Amygdala (tissue), 56 donors: ENCODE measurements around the gene ZNF423.

Experiments
- DNase-seq, 56 donors: peaks; one replicate each; lab custom pipeline; 2025; lab: John Stamatoyannopoulos, UW

Gene ZNF423

DNA sequence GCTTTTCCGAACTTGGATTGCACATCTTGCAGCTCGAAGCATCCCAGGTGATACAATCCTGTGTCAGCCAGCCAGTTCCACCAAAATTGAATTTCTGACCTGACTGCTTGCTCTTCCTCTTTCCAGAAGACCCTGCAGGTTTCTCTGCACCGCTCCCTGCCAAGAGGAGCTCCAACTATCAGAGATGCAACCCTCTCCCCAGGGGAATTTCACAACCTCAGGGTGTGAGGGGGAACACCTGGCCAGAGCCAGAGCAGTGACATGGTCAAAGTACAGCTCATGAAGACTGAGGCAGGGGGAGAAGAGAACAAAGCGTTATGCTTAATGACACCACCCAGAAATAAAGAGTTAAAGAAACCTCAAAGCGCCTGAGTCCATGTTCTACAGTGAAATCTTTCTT is 25.0 kb downstream of the ZNF423 start:
- DNase-seq = no peak

DNA sequence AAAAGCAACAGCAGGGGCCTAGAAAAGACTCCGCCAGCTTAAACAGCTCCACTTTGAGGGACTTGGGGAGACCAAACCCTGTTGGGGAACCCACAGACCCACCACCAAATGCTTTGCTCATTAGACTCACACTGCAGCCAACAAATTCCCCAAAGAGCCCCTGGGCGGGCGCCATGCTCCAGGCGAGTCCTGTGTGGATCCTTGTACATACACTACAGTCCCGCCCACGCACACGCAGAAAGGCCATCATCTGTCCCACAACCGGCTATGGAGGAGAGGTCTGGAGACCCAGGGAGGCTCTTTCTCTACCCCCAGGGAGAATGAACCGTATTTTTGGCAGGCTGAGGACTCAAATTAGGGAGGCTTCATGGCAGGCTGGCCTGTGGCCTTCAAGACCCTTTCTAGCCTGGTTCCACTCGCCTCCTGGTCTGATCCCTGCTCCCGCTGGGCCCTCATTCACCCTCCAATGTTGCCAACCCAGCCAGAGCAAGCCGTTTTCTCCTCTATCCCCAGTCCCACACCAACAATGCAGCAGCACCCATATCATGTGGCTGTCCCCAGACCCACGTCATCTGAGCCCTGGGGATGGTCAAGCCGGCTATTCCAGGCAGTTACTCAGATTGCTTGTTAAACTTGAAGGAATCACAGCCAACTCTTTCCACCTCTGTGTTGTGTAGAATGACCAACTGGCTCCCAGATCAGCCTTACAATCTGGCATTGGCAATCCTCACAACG is 27.2 kb downstream of the ZNF423 start:
- no peak for DNase-seq

DNA sequence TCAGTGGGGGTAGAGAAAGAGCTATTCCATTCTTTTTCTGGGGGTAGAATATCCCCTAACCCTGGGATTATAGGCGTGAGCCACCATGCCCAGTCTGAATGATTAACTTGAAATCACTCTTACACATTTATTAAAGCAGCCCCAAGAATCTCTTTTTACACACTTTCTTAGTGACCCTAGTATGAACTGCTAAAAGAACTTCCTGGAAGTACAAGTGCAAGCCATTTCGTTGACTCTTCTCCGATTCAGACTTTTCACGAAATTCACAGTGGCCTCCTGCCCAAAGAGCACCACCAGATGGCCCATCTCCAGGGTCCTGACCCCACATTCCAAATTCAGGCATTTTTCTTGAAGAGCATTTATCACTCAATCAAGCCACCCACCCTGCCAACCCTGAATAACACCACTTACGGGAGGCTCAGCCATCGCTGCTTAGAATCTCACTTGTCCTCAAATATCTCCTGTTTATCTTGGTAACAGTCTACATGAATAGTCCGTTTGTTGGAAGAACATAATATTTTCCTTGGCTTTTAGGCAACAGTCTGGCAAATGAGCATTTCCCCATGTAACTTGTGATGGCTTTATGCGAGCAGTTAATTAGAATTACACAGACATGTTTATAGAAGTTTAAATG is 28.0 kb downstream of the ZNF423 start:
- DNase-seq = peak in 1 of 56 donors; percentile 16

- no peak for DNase-seq
Measured at GRCh38 chr16:49826515-49826914, 29.4 kb downstream of the ZNF423 start.

GRCh38 chr16:49825041-49825440 is 30.9 kb downstream of the ZNF423 start:
- no peak for DNase-seq

DNA sequence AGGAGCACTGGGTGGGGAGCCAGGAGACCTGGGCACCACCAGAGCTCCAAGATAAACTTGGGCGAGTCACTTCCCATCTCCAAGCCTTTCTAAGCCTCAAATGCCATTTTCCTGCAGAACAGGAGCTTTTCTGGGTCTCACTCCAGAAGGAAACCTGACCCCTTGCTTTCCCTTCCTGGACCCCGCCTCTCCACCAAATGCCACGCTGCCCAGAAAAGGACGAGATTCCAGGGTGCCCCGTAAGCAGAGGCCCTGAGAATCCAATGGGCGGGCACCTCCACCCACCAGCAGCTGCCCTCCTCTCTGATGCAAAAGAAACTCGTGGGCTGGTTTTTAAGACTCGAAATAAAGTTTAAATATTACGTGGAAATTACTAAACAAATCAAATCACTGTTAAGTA is 31.3 kb downstream of the ZNF423 start:
- no peak for DNase-seq

DNA sequence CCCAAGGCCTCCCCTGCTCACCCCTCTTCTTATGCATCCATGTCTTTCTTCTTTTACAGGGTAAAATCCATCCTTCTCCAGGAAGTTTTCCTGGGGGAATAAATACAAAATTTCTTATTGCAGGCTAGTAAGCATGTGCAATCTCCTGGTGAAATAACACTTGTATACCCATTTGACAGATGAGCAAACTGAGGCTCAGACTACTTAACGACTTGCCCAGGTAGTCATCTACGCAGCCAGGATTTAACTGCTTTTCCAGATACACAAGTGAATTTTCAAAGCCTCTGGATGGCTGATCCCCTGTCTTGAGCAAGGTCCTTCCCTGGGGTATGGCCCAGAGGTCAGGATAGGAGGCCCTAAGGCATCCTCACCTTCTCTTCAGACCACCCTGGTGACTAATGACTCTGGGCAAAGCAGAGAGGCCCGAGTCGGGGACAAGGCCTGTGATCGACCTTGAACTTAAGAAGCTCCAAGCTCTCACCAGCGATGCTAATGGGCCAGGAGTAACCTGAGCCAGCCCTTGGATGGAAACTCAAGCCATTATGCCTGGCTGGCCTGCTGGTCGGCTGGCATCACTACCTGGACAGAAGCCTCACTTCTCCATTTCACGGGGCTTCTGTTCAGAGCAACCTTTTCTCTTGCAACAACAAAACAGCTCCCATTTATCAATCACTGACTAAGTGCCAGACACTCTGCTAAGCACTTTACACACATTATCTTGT is 33.1 kb downstream of the ZNF423 start:
- DNase-seq = peak in 5 of 56 donors; percentile 8 to 48 (median 13)

DNA sequence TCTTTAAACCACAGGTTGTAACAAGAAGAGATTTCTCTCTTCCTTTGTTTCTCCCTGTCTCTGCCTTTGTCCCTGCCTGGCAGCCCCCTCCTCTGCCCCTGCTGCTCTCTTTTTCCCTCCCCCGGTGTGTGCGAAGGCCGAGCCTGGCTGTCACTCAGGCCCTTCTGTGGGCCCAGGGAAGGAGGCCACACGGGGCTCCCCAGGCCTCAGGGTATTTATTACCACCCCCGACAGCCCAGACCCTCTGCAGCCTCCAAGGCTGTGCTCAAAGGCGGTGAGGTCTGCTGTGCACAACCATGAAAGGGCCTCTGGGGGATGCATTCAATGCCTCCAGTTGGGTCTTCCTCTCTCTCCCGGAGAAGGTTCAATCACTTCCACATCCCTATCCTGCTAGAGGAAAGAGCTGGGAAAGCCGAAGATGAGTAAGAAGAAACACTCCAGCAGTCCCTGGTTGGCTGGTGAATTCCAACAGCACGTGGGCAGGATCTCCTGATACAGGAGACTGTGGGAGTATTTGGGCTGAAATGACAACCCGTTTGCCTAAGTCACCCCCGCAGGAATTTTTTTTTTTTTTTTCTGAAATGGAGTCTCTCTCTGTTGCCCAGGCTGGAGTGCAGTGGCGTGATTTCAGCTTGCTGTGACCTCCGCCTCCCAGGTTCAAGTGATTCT is 34.2 kb downstream of the ZNF423 start:
- DNase-seq = peak in 3 of 56 donors; percentile 10 to 27 (median 15)

- DNase-seq = no peak
Measured at GRCh38 chr16:49821156-49821555, 34.8 kb downstream of the ZNF423 start.

GRCh38 chr16:49817754-49818507 is 38.0 kb downstream of the ZNF423 start:
- DNase-seq = no peak

- DNase-seq = no peak
Measured at GRCh38 chr16:49816875-49817274, 39.0 kb downstream of the ZNF423 start.

- DNase-seq = peak in 46 of 56 donors; percentile 4 to 77 (median 53)
Measured at GRCh38 chr16:49811644-49812334, 44.1 kb downstream of the ZNF423 start.

GRCh38 chr16:49810831-49811230 is 45.1 kb downstream of the ZNF423 start:
- no peak for DNase-seq

- DNase-seq = no peak
Measured at GRCh38 chr16:49809561-49809960, 46.4 kb downstream of the ZNF423 start.

GRCh38 chr16:49809062-49809461 is 46.9 kb downstream of the ZNF423 start:
- DNase-seq = no peak

GRCh38 chr16:49806446-49806845 is 49.5 kb downstream of the ZNF423 start:
- DNase-seq = no peak

DNA sequence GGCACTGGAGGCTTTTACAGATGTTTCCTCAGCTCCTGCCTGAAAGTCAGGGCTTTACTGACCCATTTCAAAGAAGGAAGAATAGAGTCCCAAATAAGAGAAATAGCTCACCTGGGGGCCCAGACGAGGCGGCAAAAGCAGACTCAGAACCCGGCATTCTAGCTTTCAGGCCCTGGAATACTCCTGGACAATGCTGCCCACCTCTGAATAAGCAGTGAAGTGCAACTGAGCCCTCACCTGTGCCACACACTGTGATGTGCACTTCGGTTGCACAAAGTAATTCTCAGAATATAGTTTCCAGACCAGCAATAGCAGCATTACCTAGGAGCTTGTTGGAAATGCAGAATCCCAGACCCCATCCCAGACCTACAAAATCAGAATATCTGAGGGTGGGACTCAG is 54.6 kb downstream of the ZNF423 start:
- DNase-seq = no peak

- DNase-seq = peak in 3 of 56 donors; percentile 13 to 22 (median 17)
Measured at GRCh38 chr16:49800876-49801275, 55.0 kb downstream of the ZNF423 start.

DNA sequence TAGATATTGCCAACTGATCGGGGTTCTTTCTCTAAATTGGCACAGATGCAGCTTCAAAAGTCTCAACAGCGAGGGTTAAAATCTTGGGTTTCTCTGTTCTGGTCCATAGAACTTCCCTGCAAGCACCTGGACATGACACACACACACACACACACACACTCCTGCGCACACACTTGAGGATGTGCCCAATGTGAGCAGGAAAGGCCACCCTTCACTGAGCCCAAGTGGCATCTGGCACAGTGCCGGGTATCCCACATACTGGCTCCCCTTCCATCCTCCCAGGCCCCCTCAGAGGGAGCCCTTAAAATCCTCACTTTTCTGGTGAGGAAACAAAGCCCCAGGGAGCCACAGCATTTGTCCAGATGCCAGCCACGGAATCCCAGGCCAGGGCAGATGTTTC is 55.5 kb downstream of the ZNF423 start:
- no peak for DNase-seq

- DNase-seq = no peak
Measured at GRCh38 chr16:49799172-49799571, 56.7 kb downstream of the ZNF423 start.
